Ishikawa (cell line): ENCODE measurements around the gene PI4K2A.

ENCODE experiments used
- CEBPB ChIP-seq: IDR thresholded peaks from 2 replicates; pipeline ENCODE4 v1.6.1; 2012
- CREB1 ChIP-seq: IDR thresholded peaks from 2 replicates; pipeline ENCODE4 v1.6.1; 2012; ENCODE audit warnings: low read depth
- EGR1 ChIP-seq: IDR thresholded peaks from 2 replicates; pipeline ENCODE4 v1.6.1; 2012
- EP300 ChIP-seq: IDR thresholded peaks from 2 replicates; pipeline ENCODE4 v1.6.1; 2012; ENCODE audit warnings: borderline replicate concordance
- FOXM1 ChIP-seq: IDR thresholded peaks from 2 replicates; pipeline ENCODE4 v1.6.1; 2012; ENCODE audit warnings: low read depth, borderline replicate concordance
- MAX ChIP-seq: IDR thresholded peaks from 2 replicates; pipeline ENCODE4 v1.6.1; 2012
- NFIC ChIP-seq: IDR thresholded peaks from 2 replicates; pipeline ENCODE4 v1.6.1; 2012
- RAD21 ChIP-seq: IDR thresholded peaks from 2 replicates; pipeline ENCODE4 v1.6.1; 2012; ENCODE audit warnings: low read depth
- REST ChIP-seq: IDR thresholded peaks from 2 replicates; pipeline ENCODE4 v1.6.1; 2012; ENCODE audit warnings: low read depth, mild to moderate bottlenecking
- TAF1 ChIP-seq: IDR thresholded peaks from 2 replicates; pipeline ENCODE4 v1.6.1; 2012; ENCODE audit warnings: low read depth, mild to moderate bottlenecking
- TCF12 ChIP-seq: IDR thresholded peaks from 2 replicates; pipeline ENCODE4 v1.6.1; 2012; ENCODE audit warnings: low read depth
- TEAD4 ChIP-seq: IDR thresholded peaks from 2 replicates; pipeline ENCODE4 v1.6.1; 2012
- USF1 ChIP-seq: IDR thresholded peaks from 2 replicates; pipeline ENCODE4 v1.6.1; 2012
- YY1 ChIP-seq: IDR thresholded peaks from 2 replicates; pipeline ENCODE4 v1.6.1; 2012; ENCODE audit warnings: low read depth
- ZBTB7A ChIP-seq: IDR thresholded peaks from 2 replicates; pipeline ENCODE4 v1.6.1; 2012; ENCODE audit warnings: low read depth

Gene PI4K2A

GRCh38 chr10:97682042-97682441 is 41.6 kb downstream of the PI4K2A start:
- TF ChIP-seq YY1 (no peak), TCF12 (no peak), NFIC (no peak), CREB1 (no peak), REST (no peak), EP300 (no peak), CEBPB (no peak), TAF1 (no peak), MAX (no peak), TEAD4 (no peak)

GRCh38 chr10:97683556-97684367 is 43.3 kb downstream of the PI4K2A start:
- TF ChIP-seq ZBTB7A (no peak), USF1 (no peak), EGR1 (no peak), RAD21 (no peak), REST (no peak), TEAD4 (no peak), TAF1 (no peak)

GRCh38 chr10:97684866-97685394 is 44.5 kb downstream of the PI4K2A start:
- no peak for TF ChIP-seq REST
- no peak for TF ChIP-seq TEAD4
- TF ChIP-seq YY1 = no peak

- TF ChIP-seq CEBPB (no peak), CREB1 (no peak), ZBTB7A (no peak), RAD21 (no peak), FOXM1 (no peak), EP300 (no peak), MAX (no peak), REST (no peak), EGR1 (no peak)
Measured at GRCh38 chr10:97685395-97685958, 45.0 kb downstream of the PI4K2A start.
